HG02852 (cell line): ENCODE results near the gene RALGAPA2.

Experiments used
- ATAC-seq: cut with Tn5 transposase; IDR thresholded peaks from one replicate; pipeline ENCODE4 v1.9.1; 2021; ENCODE audit warnings: mild to moderate bottlenecking, moderate library complexity; ENCODE audit not compliant: unreplicated experiment

The RALGAPA2 gene

GRCh38 chr20:20446425-20447015 lies 265.9 kb downstream of the RALGAPA2 start:
- ATAC-seq: no peak

- ATAC-seq: no peak
Observed at GRCh38 chr20:20446001-20446400, 266.4 kb downstream of the RALGAPA2 start.

GRCh38 chr20:20443504-20443903 lies 268.9 kb downstream of the RALGAPA2 start:
- no peak for ATAC-seq

GRCh38 chr20:20442466-20442865 lies 270.0 kb downstream of the RALGAPA2 start:
- ATAC-seq: no peak

GRCh38 chr20:20440886-20441658 lies 271.4 kb downstream of the RALGAPA2 start:
- ATAC-seq: no peak

- no peak for ATAC-seq
Observed at GRCh38 chr20:20440481-20440880, 272.0 kb downstream of the RALGAPA2 start.

GRCh38 chr20:20439602-20440190 lies 272.7 kb downstream of the RALGAPA2 start:
- no peak for ATAC-seq

GRCh38 chr20:20437314-20437713 lies 275.1 kb downstream of the RALGAPA2 start:
- ATAC-seq: no peak

- ATAC-seq: no peak
Observed at GRCh38 chr20:20436689-20437088, 275.8 kb downstream of the RALGAPA2 start.

- no peak for ATAC-seq
Observed at GRCh38 chr20:20435453-20435852, 277.0 kb downstream of the RALGAPA2 start.

GRCh38 chr20:20432618-20433286 lies 279.7 kb downstream of the RALGAPA2 start:
- ATAC-seq: no peak

GRCh38 chr20:20430066-20430465 lies 282.4 kb downstream of the RALGAPA2 start:
- no peak for ATAC-seq

- no peak for ATAC-seq
Observed at GRCh38 chr20:20428067-20428466, 284.4 kb downstream of the RALGAPA2 start.

- ATAC-seq: no peak
Observed at GRCh38 chr20:20427227-20427864, 285.1 kb downstream of the RALGAPA2 start.

- no peak for ATAC-seq
Observed at GRCh38 chr20:20426655-20426907, 285.9 kb downstream of the RALGAPA2 start.

GRCh38 chr20:20425823-20426654 lies 286.4 kb downstream of the RALGAPA2 start:
- ATAC-seq: peak; percentile 69

GRCh38 chr20:20423117-20423516 lies 289.3 kb downstream of the RALGAPA2 start:
- no peak for ATAC-seq

GRCh38 chr20:20417876-20418676 lies 294.4 kb downstream of the RALGAPA2 start:
- no peak for ATAC-seq

GRCh38 chr20:20415321-20415720 lies 297.1 kb downstream of the RALGAPA2 start:
- ATAC-seq: no peak
